HPDE6-E6E7 (cell line): ENCODE measurements around the gene XPO5.
A peak's percentile ranks its signal among the peaks of the same experiment; 100 is the strongest.
"Not testable (repeated sequence)": the region's sequence is repeated elsewhere in the genome, so short reads cannot be mapped to it uniquely, and the experiment has no call there.

ENCODE experiments used
- DNase-seq: peaks from one replicate; pipeline ENCODE4 v3.0.0; 2011; ENCODE audit warnings: missing footprints; ENCODE audit errors: extremely low spot score

Gene XPO5

DNA sequence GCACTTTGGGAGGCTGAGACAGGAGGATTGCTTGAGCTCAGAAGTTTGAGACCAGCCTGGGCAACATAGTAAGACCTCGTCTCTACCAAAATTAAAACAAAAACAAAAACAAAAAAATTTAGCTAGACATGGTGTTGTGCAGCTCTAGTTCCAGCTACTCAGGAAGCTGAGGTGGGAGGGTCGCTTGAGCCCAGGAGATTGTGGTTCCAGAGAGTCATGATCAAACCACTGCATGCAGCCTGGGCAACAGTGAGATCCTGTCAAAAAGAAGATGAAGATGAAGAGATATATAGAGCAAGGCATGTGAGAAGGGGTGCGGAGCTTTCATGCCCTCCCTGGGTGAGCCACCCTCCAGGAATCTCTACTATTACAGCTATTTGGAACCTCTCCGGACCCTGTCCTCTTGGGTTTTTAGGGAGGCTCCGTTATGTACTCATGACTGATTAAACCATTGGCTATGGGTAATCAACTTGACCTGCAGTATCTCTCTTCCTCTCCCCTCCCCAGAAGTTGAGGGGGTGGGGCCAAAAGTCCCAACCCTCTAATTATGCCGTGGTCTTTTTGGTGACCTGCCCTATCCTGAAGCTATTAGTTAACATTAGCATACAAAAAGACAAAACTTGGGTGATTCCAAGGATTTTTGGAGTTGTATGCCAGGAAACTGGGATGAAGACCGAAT lies 9.2 kb upstream of the XPO5 start:
- DNase-seq: no peak

DNA sequence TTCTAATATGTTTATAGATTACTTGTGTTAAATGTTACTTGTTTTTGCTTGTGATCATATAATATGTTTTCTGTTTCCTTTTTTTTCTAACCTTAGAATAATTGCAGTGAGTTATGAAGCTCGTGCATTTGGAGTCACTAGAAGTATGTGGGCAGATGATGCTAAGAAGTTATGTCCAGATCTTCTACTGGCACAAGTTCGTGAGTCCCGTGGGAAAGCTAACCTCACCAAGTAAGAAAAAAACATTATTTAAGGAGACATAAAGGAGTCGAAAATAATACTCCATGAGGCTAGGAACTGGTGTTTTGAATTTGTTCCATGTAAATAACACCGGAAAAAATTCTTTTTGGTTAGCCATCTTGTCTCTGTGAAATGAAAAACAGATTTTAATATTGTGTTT lies 7.1 kb upstream of the XPO5 start:
- DNase-seq: no peak

- DNase-seq: no peak
Observed at GRCh38 chr6:43579171-43579570, 3.3 kb upstream of the XPO5 start.

GRCh38 chr6:43578748-43579147 lies 2.9 kb upstream of the XPO5 start:
- no peak for DNase-seq

DNA sequence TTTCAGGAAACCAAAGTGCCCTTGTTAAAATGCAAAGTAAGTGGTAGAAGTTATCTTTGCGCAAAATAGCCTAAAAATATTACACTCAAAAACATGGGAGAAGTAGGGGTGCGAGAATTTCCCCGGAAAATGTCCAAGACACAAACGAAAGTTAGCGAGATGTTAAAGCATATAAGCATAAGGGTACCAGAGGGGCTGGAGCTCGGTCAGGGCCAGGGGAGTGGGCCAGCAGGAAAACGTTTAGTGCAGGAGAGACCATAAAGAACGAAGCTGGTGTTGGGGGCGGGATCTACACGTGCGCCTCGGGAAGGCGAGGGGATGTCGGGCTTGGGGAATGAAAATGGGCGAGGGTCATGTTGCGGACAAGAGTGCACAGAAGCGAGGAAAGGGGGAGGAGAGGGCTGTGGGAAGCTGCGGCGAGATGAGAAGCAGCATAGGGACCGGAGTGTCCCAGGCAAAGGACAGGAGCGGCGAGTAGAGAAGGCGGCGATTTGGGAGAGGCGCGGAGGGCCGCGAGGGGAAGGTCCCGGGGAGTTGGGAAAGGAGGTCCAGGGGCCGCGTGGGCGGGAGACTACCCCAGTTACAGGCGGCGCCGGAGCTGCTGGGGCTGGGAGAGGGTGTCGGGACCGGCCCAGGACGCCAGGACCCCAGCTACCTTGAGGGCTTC lies 600 bp downstream of the XPO5 start:
- DNase-seq: peak; percentile 28

DNA sequence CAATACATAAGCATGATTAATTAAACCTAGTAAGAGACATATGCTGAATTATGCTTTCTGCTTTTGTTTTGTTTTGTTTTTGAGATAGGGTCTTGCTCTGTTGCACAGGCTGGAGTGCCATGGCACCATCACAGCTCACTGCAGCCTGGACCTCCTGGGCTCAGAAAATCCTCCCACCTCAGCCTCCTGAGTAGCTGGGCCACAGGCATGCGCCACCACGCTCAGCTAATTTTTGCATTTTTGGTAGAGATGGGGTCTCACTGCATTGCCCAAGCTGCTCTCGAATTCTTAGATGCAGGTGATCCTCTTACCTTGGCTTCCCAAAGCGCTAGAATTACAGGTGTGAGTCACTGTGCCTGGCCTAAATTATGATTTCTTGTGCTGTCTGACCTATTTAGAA lies 3.8 kb downstream of the XPO5 start:
- no peak for DNase-seq

- DNase-seq: no peak
Observed at GRCh38 chr6:43570876-43571441, 4.9 kb downstream of the XPO5 start.

DNA sequence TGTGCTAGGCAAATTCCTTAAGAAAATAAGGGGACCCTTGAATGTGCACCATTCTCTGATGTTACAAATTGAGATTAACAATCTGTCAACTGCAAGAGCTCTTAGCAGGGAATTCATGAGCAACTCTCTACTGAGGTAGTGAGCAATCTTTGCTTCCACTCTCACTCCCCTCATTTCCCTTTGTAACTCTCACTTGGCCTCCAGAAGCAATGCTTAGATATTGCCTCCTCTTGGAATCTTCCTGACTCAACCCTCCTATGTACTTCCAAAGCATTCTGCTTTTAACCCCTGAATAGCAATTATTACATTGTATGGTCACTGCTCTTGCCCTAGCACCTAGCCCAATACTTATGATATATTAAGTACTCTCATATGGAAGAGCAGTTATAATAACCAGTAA lies 16.5 kb downstream of the XPO5 start:
- DNase-seq: no peak

- DNase-seq: not testable (repeated sequence)
Observed at GRCh38 chr6:43557620-43558019, 18.2 kb downstream of the XPO5 start.

- DNase-seq: no peak
Observed at GRCh38 chr6:43547222-43547621, 28.6 kb downstream of the XPO5 start.

GRCh38 chr6:43544461-43544860 lies 31.4 kb downstream of the XPO5 start:
- no peak for DNase-seq

DNA sequence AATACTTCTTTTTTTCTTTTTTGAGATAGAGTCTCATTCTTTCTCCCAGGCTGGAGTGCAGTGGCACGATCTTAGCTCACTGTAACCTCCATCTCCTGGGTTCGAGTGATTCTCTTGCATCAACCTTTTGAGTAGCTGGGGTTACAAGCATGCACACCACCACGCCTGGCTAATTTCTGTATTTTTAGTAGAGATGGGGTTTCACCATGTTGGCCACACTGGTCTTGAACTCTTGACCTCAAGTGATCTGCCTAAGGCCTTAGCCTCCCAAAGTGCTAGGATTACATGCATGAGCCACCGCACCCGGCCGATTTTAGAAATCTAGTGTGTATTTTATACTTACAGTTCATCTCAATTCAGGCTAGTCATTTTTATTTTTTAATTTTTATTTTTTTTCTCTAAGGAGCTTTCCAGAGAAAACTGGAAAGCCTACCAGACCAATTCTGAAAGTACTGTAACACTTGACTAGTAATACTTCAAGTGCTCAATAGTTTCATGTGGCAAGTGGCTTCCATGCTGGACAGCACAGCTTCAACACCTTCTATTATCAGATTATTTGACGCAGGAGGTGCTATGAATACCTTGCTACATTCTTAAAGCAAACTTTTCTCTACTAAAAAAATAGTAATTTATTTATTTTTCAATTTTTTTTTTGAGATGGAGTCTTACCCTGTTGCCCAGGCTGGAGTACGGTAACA lies 33.9 kb downstream of the XPO5 start:
- DNase-seq: no peak

GRCh38 chr6:43540507-43540906 lies 35.3 kb downstream of the XPO5 start:
- DNase-seq: no peak

DNA sequence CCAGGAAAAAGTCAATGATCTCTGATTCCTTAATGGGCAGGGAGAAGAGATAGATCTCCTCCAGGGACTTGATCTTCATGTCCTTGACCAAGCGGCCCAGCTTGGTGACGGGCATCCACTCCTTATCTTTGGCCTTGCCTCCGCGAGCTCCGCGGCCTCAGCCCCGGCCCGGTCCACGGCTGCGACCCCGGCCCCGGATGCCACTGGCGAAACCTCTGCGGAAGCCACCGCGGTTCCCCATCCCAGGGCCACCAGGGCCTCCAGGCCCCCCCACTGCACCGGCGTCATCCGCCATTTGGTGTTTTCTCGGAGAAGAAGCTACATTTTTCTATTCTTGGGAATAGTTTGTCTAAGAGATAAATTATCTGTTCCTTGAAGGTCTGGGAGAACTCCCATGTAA lies 36.4 kb downstream of the XPO5 start:
- DNase-seq: not testable (repeated sequence)

- not testable (repeated sequence) for DNase-seq
Observed at GRCh38 chr6:43538986-43539385, 36.9 kb downstream of the XPO5 start.

- DNase-seq: no peak
Observed at GRCh38 chr6:43532201-43532600, 43.6 kb downstream of the XPO5 start.

DNA sequence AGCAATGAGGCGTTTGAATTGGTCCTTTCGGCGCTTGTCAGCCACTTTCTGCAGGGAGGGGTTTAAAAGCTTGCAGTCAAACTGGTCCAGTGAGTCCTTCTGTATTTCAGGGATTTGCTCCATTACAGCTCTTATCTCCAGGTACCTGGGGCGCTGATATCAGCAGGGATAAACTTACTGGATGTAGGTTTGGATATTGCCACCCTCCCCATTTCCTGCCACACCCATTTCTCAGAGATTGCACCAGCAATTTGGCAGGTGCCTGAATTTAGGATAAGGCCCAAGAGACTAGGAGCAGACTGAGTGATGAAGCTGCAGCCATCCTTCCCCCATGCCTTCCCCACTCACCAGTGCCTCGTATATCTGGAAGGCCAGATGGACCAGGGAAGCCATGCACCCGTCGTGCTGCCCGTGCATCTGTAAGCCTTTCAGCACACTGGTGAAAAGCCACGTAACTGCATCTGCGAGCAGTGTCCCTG lies 51.3 kb downstream of the XPO5 start:
- no peak for DNase-seq

- DNase-seq: no peak
Observed at GRCh38 chr6:43523284-43523683, 52.6 kb downstream of the XPO5 start.

- DNase-seq: no peak
Observed at GRCh38 chr6:43522547-43523261, 53.1 kb downstream of the XPO5 start.

GRCh38 chr6:43521836-43522235 lies 54.0 kb downstream of the XPO5 start:
- no peak for DNase-seq

- DNase-seq: no peak
Observed at GRCh38 chr6:43520097-43520496, 55.7 kb downstream of the XPO5 start.
